H1 (cell line): ENCODE measurements around the gene GALC. TPM values are rescaled to one million over a fixed set of nuclear protein-coding genes. Genes with fewer than 3 reads are reported as not detected.

ENCODE experiments used
- CTCF ChIA-PET: fragments of 300-600 bp; sonication (Branson Sonifier 250); formaldehyde crosslinking; loops from one replicate; lab custom pipeline; 2021; ENCODE audit not compliant: partially characterized antibody; lab: Charles Lee
- POLR2A ChIA-PET: fragments of 300-600 bp; sonication (Branson Sonifier 250); formaldehyde crosslinking; loops from one replicate; lab custom pipeline; 2021; ENCODE audit warnings: inconsistent platforms; ENCODE audit not compliant: partially characterized antibody; lab: Charles Lee
- DNase-seq, 2 experiments: peaks; one replicate each; pipeline versions ENCODE4 v3.0.0 to v3.0.0-alpha.2; 2010 to 2022; ENCODE audit warnings: low spot score in 2 of 2, low read depth in 1 of 2, mixed read lengths in 1 of 2
- FAIRE-seq: peaks from 2 replicates; lab custom pipeline; 2011; peaks lifted over from hg19 to GRCh38; lab: Jason Lieb, UNC
- H2AFZ ChIP-seq: 2 replicates; pipeline ENCODE4 v1.8.1; 2012; ENCODE audit warnings: low read length, inconsistent platforms
- H2AK5ac ChIP-seq: 2 replicates; pipeline ENCODE4 v1.6.1; 2013; ENCODE audit warnings: low read depth, low read length
- H2BK120ac ChIP-seq: replicated peaks from 2 replicates; pipeline ENCODE3; 2013; ENCODE audit warnings: low read depth, low read length, inconsistent platforms
- H2BK12ac ChIP-seq: 2 replicates; pipeline ENCODE4 v1.6.1; 2013; ENCODE audit warnings: low read depth, low read length
- H2BK15ac ChIP-seq: 2 replicates; pipeline ENCODE4 v1.6.1; 2013; ENCODE audit warnings: low read length
- H2BK20ac ChIP-seq: 2 replicates; pipeline ENCODE4 v1.6.1; 2013; ENCODE audit warnings: low read length
- H2BK5ac ChIP-seq: 2 replicates; pipeline ENCODE4 v1.6.1; 2013; ENCODE audit warnings: low read depth, low read length
- H3K14ac ChIP-seq: 2 replicates; pipeline ENCODE4 v1.6.1; 2013; ENCODE audit warnings: inconsistent platforms; ENCODE audit not compliant: insufficient read length
- H3K18ac ChIP-seq: 2 replicates; pipeline ENCODE4 v1.6.1; 2013; ENCODE audit warnings: low read length; ENCODE audit errors: extremely low read depth
- H3K23ac ChIP-seq: 2 replicates; pipeline ENCODE4 v1.6.1; 2013; ENCODE audit warnings: inconsistent platforms; ENCODE audit not compliant: insufficient read length
- H3K23me2 ChIP-seq: 2 replicates; pipeline ENCODE4 v1.6.1; 2013; ENCODE audit warnings: low read depth, low read length
- H3K27ac ChIP-seq: 2 replicates; pipeline ENCODE4 v1.6.1; 2011; ENCODE audit warnings: low read depth, low read length, inconsistent platforms
- H3K27me3 ChIP-seq, 4 experiments: replicated peaks in 1 of 4; 1 replicate in 1 of 4; 2 replicates in 3 of 4; pipeline versions ENCODE4 v1.6.1 to v1.8.1; 2011 to 2013; ENCODE audit warnings: low read length in 3 of 4, mild to moderate bottlenecking in 3 of 4, inconsistent platforms in 2 of 4, mixed read lengths in 2 of 4, moderate library complexity in 1 of 4; ENCODE audit not compliant: control insufficient read depth in 3 of 4, insufficient read depth in 3 of 4; ENCODE audit errors: extremely low read depth in 1 of 4
- H3K36me3 ChIP-seq, 4 experiments: 2 replicates each; pipeline versions ENCODE4 v1.6.1 to v1.8.1; 2011 to 2013; ENCODE audit warnings: mild to moderate bottlenecking in 4 of 4, low read length in 3 of 4, moderate library complexity in 2 of 4, control low read depth in 1 of 4, inconsistent platforms in 1 of 4; ENCODE audit not compliant: insufficient read depth in 4 of 4, control insufficient read depth in 2 of 4
- H3K4ac ChIP-seq: replicated peaks from 2 replicates; pipeline ENCODE3; 2013; ENCODE audit warnings: low read length, low read depth, mixed read lengths, inconsistent platforms; ENCODE audit not compliant: insufficient read length
- H3K4me1 ChIP-seq, 4 experiments: replicated peaks in 1 of 4; 1 replicate in 1 of 4; 2 replicates in 3 of 4; pipeline versions ENCODE4 v1.6.1 to v1.8.1; 2011 to 2013; ENCODE audit warnings: low read length in 3 of 4, inconsistent platforms in 2 of 4, mixed read lengths in 1 of 4; ENCODE audit not compliant: insufficient read depth in 4 of 4, control insufficient read depth in 3 of 4
- H3K4me2 ChIP-seq, 2 experiments: 2 replicates each; pipeline versions ENCODE4 v1.6.1 to v1.8.1; 2011 to 2013; ENCODE audit warnings: low read depth in 2 of 2, low read length in 2 of 2, control low read depth in 1 of 2, inconsistent platforms in 1 of 2, mild to moderate bottlenecking in 1 of 2; ENCODE audit not compliant: insufficient read depth in 1 of 2
- H3K4me3 ChIP-seq, 4 experiments: fragments of 200-600, 300-600 bp in 1 of 4; sonication (generic), shearing (Covaris generic), sonication (Bioruptor Twin) in 1 of 4; 2 replicates each; pipeline versions ENCODE4 v1.5.1 to v1.8.1; 2011 to 2016; ENCODE audit warnings: low read length in 4 of 4, low read depth in 3 of 4, control low read depth in 2 of 4, inconsistent platforms in 2 of 4, mild to moderate bottlenecking in 2 of 4, mixed read lengths in 1 of 4, moderate library complexity in 1 of 4; ENCODE audit not compliant: insufficient read depth in 2 of 4; ENCODE audit errors: extremely low read depth in 1 of 4
- H3K56ac ChIP-seq: replicated peaks from 2 replicates; pipeline ENCODE3; 2013; ENCODE audit warnings: low read depth, mild to moderate bottlenecking, mixed read lengths, low read length, inconsistent platforms; ENCODE audit not compliant: insufficient read length
- H3K79me1 ChIP-seq: 2 replicates; pipeline ENCODE4 v1.6.1; 2013; ENCODE audit warnings: low read depth, low read length, control low read depth
- H3K79me2 ChIP-seq, 2 experiments: 2 replicates each; pipeline versions ENCODE4 v1.6.1 to v1.8.1; 2012 to 2013; ENCODE audit warnings: low read length in 2 of 2, mild to moderate bottlenecking in 2 of 2, inconsistent platforms in 1 of 2; ENCODE audit not compliant: insufficient read depth in 2 of 2, control insufficient read depth in 1 of 2
- H3K9ac ChIP-seq, 4 experiments: replicated peaks in 1 of 4; 1 replicate in 1 of 4; 2 replicates in 3 of 4; pipeline versions ENCODE4 v1.6.1 to v1.8.1; 2011 to 2013; ENCODE audit warnings: low read depth in 3 of 4, low read length in 3 of 4, control low read depth in 2 of 4, mild to moderate bottlenecking in 2 of 4, moderate library complexity in 2 of 4, inconsistent platforms in 1 of 4; ENCODE audit errors: extremely low read depth in 1 of 4
- H3K9me3 ChIP-seq, 2 experiments: 2 replicates each; pipeline versions ENCODE4 v1.6.1 to v1.8.1; 2012 to 2013; ENCODE audit warnings: mild to moderate bottlenecking in 2 of 2, moderate library complexity in 2 of 2, control low read depth in 1 of 2, inconsistent platforms in 1 of 2, low read depth in 1 of 2, low read length in 1 of 2, mixed read lengths in 1 of 2; ENCODE audit not compliant: insufficient read depth in 2 of 2
- H4K20me1 ChIP-seq, 2 experiments: replicated peaks in 1 of 2; 2 replicates each; pipeline versions ENCODE3 to v1.8.1; 2011 to 2013; ENCODE audit warnings: inconsistent platforms in 2 of 2, low read length in 2 of 2, mild to moderate bottlenecking in 1 of 2; ENCODE audit not compliant: insufficient read depth in 2 of 2, control insufficient read depth in 1 of 2
- H4K5ac ChIP-seq: 2 replicates; pipeline ENCODE4 v1.6.1; 2013; ENCODE audit warnings: low read length, low read depth, mixed read lengths, inconsistent platforms; ENCODE audit not compliant: insufficient read length
- H4K8ac ChIP-seq: 2 replicates; pipeline ENCODE4 v1.8.0; 2013; ENCODE audit warnings: mild to moderate bottlenecking, moderate library complexity, low read length, inconsistent platforms; ENCODE audit not compliant: insufficient read depth; ENCODE audit errors: extremely low read depth
- H4K91ac ChIP-seq: replicated peaks from 2 replicates; pipeline ENCODE3; 2013; ENCODE audit warnings: low read length, mixed read lengths, inconsistent platforms; ENCODE audit not compliant: insufficient read length
- ATF2 ChIP-seq: IDR thresholded peaks from 2 replicates; pipeline ENCODE4 v1.6.1; 2012; ENCODE audit warnings: low read length, inconsistent platforms
- BRCA1 ChIP-seq: IDR thresholded peaks from 2 replicates; pipeline ENCODE4 v1.6.1; 2012; ENCODE audit warnings: low read depth, low read length, improper control_type of control experiment
- CREB1 ChIP-seq: IDR thresholded peaks from 2 replicates; pipeline ENCODE4 v1.6.1; 2012; ENCODE audit warnings: inconsistent platforms
- E2F6 ChIP-seq: IDR thresholded peaks from 2 replicates; pipeline ENCODE4 v1.6.1; 2012; ENCODE audit warnings: inconsistent platforms
- JUND ChIP-seq: IDR thresholded peaks from 2 replicates; pipeline ENCODE4 v1.6.1; 2011; ENCODE audit warnings: mild to moderate bottlenecking, improper control_type of control experiment, low read length
- SIRT6 ChIP-seq: IDR thresholded peaks from one replicate; pipeline ENCODE4 v1.7.1; 2012; ENCODE audit warnings: low read length, inconsistent platforms
- SIX5 ChIP-seq: IDR thresholded peaks from 2 replicates; pipeline ENCODE4 v1.6.1; 2011; ENCODE audit warnings: mild to moderate bottlenecking, low read depth, low read length
- SP2 ChIP-seq: IDR thresholded peaks from 2 replicates; pipeline ENCODE4 v1.6.1; 2012; ENCODE audit warnings: mild to moderate bottlenecking, low read length, inconsistent platforms
- TAF7 ChIP-seq: optimal IDR thresholded peaks from 2 replicates; pipeline ENCODE3; 2011; ENCODE audit warnings: low read depth, mild to moderate bottlenecking, inconsistent platforms, low read length, moderate library complexity, borderline replicate concordance
- TBP ChIP-seq: IDR thresholded peaks from 2 replicates; pipeline ENCODE4 v1.6.1; 2011; ENCODE audit warnings: low read depth, low read length, improper control_type of control experiment
- WGBS, 2 experiments: shearing (Covaris generic) in 1 of 2; methylation state at CpG; one replicate each; pipeline versions ENCODE4 v1.1.6 to v1.1.7; 2013 to 2015; ENCODE audit warnings: low lambda C conversion rate in 2 of 2, mixed read lengths in 2 of 2, inconsistent platforms in 1 of 2, low coverage in 1 of 2, missing lambda C conversion rate in 1 of 2; ENCODE audit not compliant: insufficient replicate concordance in 2 of 2, insufficient coverage in 1 of 2, insufficient read length in 1 of 2; ENCODE audit errors: extremely low coverage in 1 of 2, missing lambda C conversion rate in 1 of 2; 5-methylcytosine and 5-hydroxymethylcytosine counted together
- polyA plus RNA-seq, 7 experiments: library from polyadenylated mRNA; depleted of rRNA in 3 of 7; stranded (reverse) in 5 of 7; unstranded in 2 of 7; fragments of >200 nt in 5 of 7; fragments of 200-250 nt in 2 of 7; gene quantifications; 1 replicate in 5 of 7; 2 replicates in 1 of 7; 4 replicates in 1 of 7; pipeline versions ENCODE4 v1.2.1 to v1.2.3, GENCODE V29; 2011 to 2013; ENCODE audit warnings: missing spikeins in 2 of 7, mixed read lengths in 2 of 7
- total RNA-seq: library from RNA; stranded (reverse); fragmentation: NEBNext Ultra II Directional; extraction: Animal tissue kit (Norgen Biotek cat#: 25700); gene quantifications from 2 replicates; pipeline ENCODE4 v1.2.1, GENCODE V29; 2021

Gene GALC
- total and polyA plus RNA-seq, 2 of the 8 experiments (the other 6 are each of a cell fraction or from before 2014, with no cell fraction given) = 6.1 to 12.3 TPM

DNA sequence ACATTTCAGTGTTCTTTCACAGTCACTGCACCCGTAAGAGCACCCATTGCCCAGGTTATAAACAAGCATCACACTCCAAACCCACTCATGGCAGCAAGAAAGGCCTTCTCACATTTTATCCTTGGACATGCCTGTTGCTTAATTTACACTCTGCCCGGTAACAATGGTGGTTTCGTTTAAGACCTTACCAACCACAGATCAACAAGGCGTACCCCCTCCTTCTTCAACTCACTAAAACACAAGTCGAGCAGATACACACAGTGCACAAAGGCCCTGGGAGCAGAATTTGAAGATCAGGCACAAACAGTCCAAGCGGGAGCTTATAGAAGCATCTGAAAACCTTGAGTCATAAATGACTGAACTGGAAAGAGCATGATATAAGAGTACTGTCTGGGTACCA lies 98.1 kb downstream of the GALC start:
- Histone ChIP-seq H3K23me2 (no peaks in the 10 kb centered on the region), H3K9me3 (no peaks in the 10 kb centered on the region), H3K14ac (no peak overlapping the region), H2AFZ (no peak overlapping the region), H2AK5ac (no peak overlapping the region), H2BK120ac (no peak overlapping the region), H3K36me3 (no peaks in the 10 kb centered on the region), H4K5ac (no peak overlapping the region), H3K9ac (no peak overlapping the region), H3K79me2 (no peaks in the 10 kb centered on the region), H3K4me3 (no peak overlapping the region), H3K56ac (no peak overlapping the region), H4K20me1 (no peaks in the 10 kb centered on the region), H2BK12ac (no peak overlapping the region), H3K27me3 (no peaks in the 10 kb centered on the region), H3K18ac (no peak overlapping the region), H2BK20ac (no peak overlapping the region), H2BK5ac (no peak overlapping the region), H3K27ac (no peak overlapping the region), H3K79me1 (no peaks in the 10 kb centered on the region), H4K91ac (no peak overlapping the region), H2BK15ac (no peak overlapping the region), H3K4me2 (no peak overlapping the region), H4K8ac (no peak overlapping the region), H3K4ac (no peak overlapping the region), H3K4me1 (no peaks in the 10 kb centered on the region), H3K23ac (no peak overlapping the region)
- CTCF ChIA-PET = interaction anchor here (0.9 to 8.3 kb wide), 9 partner anchors 20 to 301 kb away, joined by 3 to 69 read pairs (median 4); no protein-coding TSS in a partner anchor
- POLR2A ChIA-PET = no interaction called here
- DNase-seq (no peak), FAIRE-seq (no peak)
- WGBS, 2 experiments = 73% methylated on average over 6 of the region's 6 CpGs; no CpG with 5 or more reads in 1 of the 2 experiments
- no peak for TF ChIP-seq JUND
- TF ChIP-seq CREB1 = no peak
- TF ChIP-seq TAF7 = no peak
- TF ChIP-seq TBP = no peak
- no peak for TF ChIP-seq E2F6
- no peak for TF ChIP-seq SIRT6
- no peak for TF ChIP-seq SIX5
- no peak for TF ChIP-seq ATF2
- TF ChIP-seq BRCA1 = no peak
- TF ChIP-seq SP2 = no peak
